ENCODE data around the gene C2CD3. TPM values are rescaled to one million over a fixed set of nuclear protein-coding genes. Genes with fewer than 3 reads are reported as not detected.

The C2CD3 gene
- total RNA-seq, 1 experiment from 2014 or later = 22.0 TPM

- Histone ChIP-seq H3K4ac (ENCODE audit: low read depth, low read length) (no peak overlapping the region), H2BK20ac (ENCODE audit: low read depth, low read length, poor library complexity, severe bottlenecking) (no peak overlapping the region), H3K23me2 (ENCODE audit: insufficient read length, low read depth, low read length, poor library complexity, severe bottlenecking) (no peaks in the 10 kb centered on the region), H3K14ac (ENCODE audit: insufficient read depth, low read length) (no peak overlapping the region), H3K79me1 (ENCODE audit: insufficient read depth, low read depth, low read length, poor library complexity, severe bottlenecking) (no peaks in the 10 kb centered on the region), H4K20me1 (ENCODE audit: control insufficient read depth, insufficient read depth, insufficient read length) (no peaks in the 10 kb centered on the region), H2BK15ac (ENCODE audit: low read depth, low read length) (no peak overlapping the region), H2BK12ac (ENCODE audit: insufficient read length, low read depth, low read length) (no peak overlapping the region), H4K8ac (replicated peaks; ENCODE audit: insufficient read length, low read depth, low read length) (no peak overlapping the region), H3K27ac (ENCODE audit: insufficient read length, low read depth, low read length) (no peak overlapping the region), H3K9me3 (ENCODE audit: control insufficient read depth, low read depth, low read length) (no peaks in the 10 kb centered on the region), H3K18ac (ENCODE audit: insufficient read length, low read depth, low read length) (no peak overlapping the region), H2BK5ac (ENCODE audit: insufficient read length, low read length) (no peak overlapping the region), H2BK120ac (ENCODE audit: low read depth, low read length, poor library complexity, severe bottlenecking) (no peak overlapping the region), H3K79me2 (ENCODE audit: insufficient read depth, low read length) (no peaks in the 10 kb centered on the region), H2AFZ (ENCODE audit: low read length) (no peak overlapping the region), H3K23ac (ENCODE audit: insufficient read length, low read depth, low read length) (no peak overlapping the region), H4K5ac (ENCODE audit: insufficient read length, low read depth, low read length) (no peak overlapping the region), H2AK5ac (ENCODE audit: insufficient read length, low read length) (no peak overlapping the region), H3K4me2 (ENCODE audit: insufficient read depth, insufficient read length, low read length) (no peak overlapping the region), H3K56ac (ENCODE audit: insufficient read length, low read depth, low read length) (no peak overlapping the region), H3K27me3 (ENCODE audit: insufficient read depth, low read length) (no peaks in the 10 kb centered on the region), H3T11ph (ENCODE audit: low read length) (no peak overlapping the region), H3K9ac (ENCODE audit: extremely low read depth, insufficient read length, low read length) (no peak overlapping the region), H3K4me1 (ENCODE audit: insufficient read depth, low read length) (no peaks in the 10 kb centered on the region), H4K91ac (ENCODE audit: insufficient read length, low read depth, low read length) (no peak overlapping the region)
- TF ChIP-seq, protein P1, sequence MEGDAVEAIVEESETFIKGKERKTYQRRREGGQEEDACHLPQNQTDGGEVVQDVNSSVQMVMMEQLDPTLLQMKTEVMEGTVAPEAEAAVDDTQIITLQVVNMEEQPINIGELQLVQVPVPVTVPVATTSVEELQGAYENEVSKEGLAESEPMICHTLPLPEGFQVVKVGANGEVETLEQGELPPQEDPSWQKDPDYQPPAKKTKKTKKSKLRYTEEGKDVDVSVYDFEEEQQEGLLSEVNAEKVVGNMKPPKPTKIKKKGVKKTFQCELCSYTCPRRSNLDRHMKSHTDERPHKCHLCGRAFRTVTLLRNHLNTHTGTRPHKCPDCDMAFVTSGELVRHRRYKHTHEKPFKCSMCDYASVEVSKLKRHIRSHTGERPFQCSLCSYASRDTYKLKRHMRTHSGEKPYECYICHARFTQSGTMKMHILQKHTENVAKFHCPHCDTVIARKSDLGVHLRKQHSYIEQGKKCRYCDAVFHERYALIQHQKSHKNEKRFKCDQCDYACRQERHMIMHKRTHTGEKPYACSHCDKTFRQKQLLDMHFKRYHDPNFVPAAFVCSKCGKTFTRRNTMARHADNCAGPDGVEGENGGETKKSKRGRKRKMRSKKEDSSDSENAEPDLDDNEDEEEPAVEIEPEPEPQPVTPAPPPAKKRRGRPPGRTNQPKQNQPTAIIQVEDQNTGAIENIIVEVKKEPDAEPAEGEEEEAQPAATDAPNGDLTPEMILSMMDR (conservative IDR thresholded peaks at IDR 0.05) = 0 out of 3 replicates have a peak, but pooled peaks have one; percentile 16
- Mint-ChIP-seq H3K36me3 (ENCODE audit: insufficient read depth in 1 of 3, low read depth in 3 of 3) (peaks cover 0 to 16% (median 4%) of the 10 kb centered on the region in 3 experiments; a peak in 4 of 7 replicates), H3K9me3 (no peaks in the 10 kb centered on the region), H3K27me3 (ENCODE audit: low read depth) (no peaks in the 10 kb centered on the region), H3K4me3 (no peak overlapping the region), H3K27ac (no peak overlapping the region), H3K4me1 (no peaks in the 10 kb centered on the region)
- no CpG with 5 or more reads among the region's 3 CpGs for WGBS (ENCODE audit: extremely low coverage, insufficient read length, low lambda C conversion rate)
- DNase-seq = no peak
Measured at GRCh38 chr11:74033046-74033445, 137.8 kb downstream of the C2CD3 start.

Data from H9 (cell line).